ENCODE measurements around the gene CSPG4.

- no peak for TF ChIP-seq POLR2A (IDR thresholded peaks at IDR 0.05; ENCODE audit: low read length)
- TF ChIP-seq GATA1 (IDR thresholded peaks at IDR 0.05; ENCODE audit: low read depth, low read length): no peak
Measured at GRCh38 chr15:75750261-75751050, 37.8 kb upstream of the CSPG4 start.

All from erythroblast (primary cell).